ENCODE data around the gene DNAH3.
"Not testable (repeated sequence)": the region's sequence is repeated elsewhere in the genome, so short reads cannot be mapped to it uniquely, and the experiment has no call there.

The DNAH3 gene

GRCh38 chr16:21126518-21126917 lies 24.1 kb downstream of the DNAH3 start:
- no peak for DNase-seq (ENCODE audit: low read depth in 2 of 2, low spot score in 1 of 2)

GRCh38 chr16:21125191-21125590 lies 25.5 kb downstream of the DNAH3 start:
- no peak for DNase-seq (ENCODE audit: low read depth in 2 of 2, low spot score in 1 of 2)

- no peak for DNase-seq (ENCODE audit: low read depth in 2 of 2, low spot score in 1 of 2)
Measured at GRCh38 chr16:21120976-21121520, 29.6 kb downstream of the DNAH3 start.

GRCh38 chr16:21117567-21117966 lies 33.1 kb downstream of the DNAH3 start:
- DNase-seq (ENCODE audit: low read depth in 2 of 2, low spot score in 1 of 2) = no peak

GRCh38 chr16:21116148-21116693 lies 34.4 kb downstream of the DNAH3 start:
- DNase-seq (ENCODE audit: low read depth in 2 of 2, low spot score in 1 of 2) = no peak

GRCh38 chr16:21115551-21115950 lies 35.1 kb downstream of the DNAH3 start:
- not testable (repeated sequence) for DNase-seq (ENCODE audit: low read depth in 2 of 2, low spot score in 1 of 2)

GRCh38 chr16:21103941-21104860 lies 46.4 kb downstream of the DNAH3 start:
- DNase-seq (ENCODE audit: low read depth in 2 of 2, low spot score in 1 of 2) = no peak

GRCh38 chr16:21101631-21102420 lies 48.8 kb downstream of the DNAH3 start:
- no peak for DNase-seq (ENCODE audit: low read depth in 2 of 2, low spot score in 1 of 2)

- DNase-seq (ENCODE audit: low read depth in 2 of 2, low spot score in 1 of 2) = no peak
Measured at GRCh38 chr16:21100447-21100846, 50.2 kb downstream of the DNAH3 start.

- DNase-seq (ENCODE audit: low read depth in 2 of 2, low spot score in 1 of 2) = no peak
Measured at GRCh38 chr16:21097151-21097550, 53.5 kb downstream of the DNAH3 start.

GRCh38 chr16:21094719-21095118 lies 55.9 kb downstream of the DNAH3 start:
- not testable (repeated sequence) for DNase-seq (ENCODE audit: low read depth in 2 of 2, low spot score in 1 of 2)

GRCh38 chr16:21092951-21093350 lies 57.7 kb downstream of the DNAH3 start:
- DNase-seq (ENCODE audit: low read depth in 2 of 2, low spot score in 1 of 2) = no peak

GRCh38 chr16:21088646-21089538 lies 61.8 kb downstream of the DNAH3 start:
- no peak for DNase-seq (ENCODE audit: low read depth in 2 of 2, low spot score in 1 of 2)

- no peak for DNase-seq (ENCODE audit: low read depth in 2 of 2, low spot score in 1 of 2)
Measured at GRCh38 chr16:21088143-21088542, 62.5 kb downstream of the DNAH3 start.

- DNase-seq (ENCODE audit: low read depth in 2 of 2, low spot score in 1 of 2) = no peak
Measured at GRCh38 chr16:21084631-21085225, 65.9 kb downstream of the DNAH3 start.

GRCh38 chr16:21083729-21084268 lies 66.8 kb downstream of the DNAH3 start:
- peak in 1 of 2 donors; percentile 10 for DNase-seq (ENCODE audit: low read depth in 2 of 2, low spot score in 1 of 2)

GRCh38 chr16:21081329-21081728 lies 69.3 kb downstream of the DNAH3 start:
- no peak for DNase-seq (ENCODE audit: low read depth in 2 of 2, low spot score in 1 of 2)

- DNase-seq (ENCODE audit: low read depth in 2 of 2, low spot score in 1 of 2) = no peak
Measured at GRCh38 chr16:21078563-21078962, 72.1 kb downstream of the DNAH3 start.

GRCh38 chr16:21076186-21076883 lies 74.3 kb downstream of the DNAH3 start:
- DNase-seq (ENCODE audit: low read depth in 2 of 2, low spot score in 1 of 2) = no peak
